Upper lobe of left lung (tissue), 6 donors: ENCODE measurements around the gene ALPI. TPM values are rescaled to one million over a fixed set of nuclear protein-coding genes. Genes with fewer than 3 reads are reported as not detected.
"Not testable (repeated sequence)": the region's sequence is repeated elsewhere in the genome, so short reads cannot be mapped to it uniquely, and the experiment has no call there.

Source experiments
- ATAC-seq, 2 donors: fragments of 200-7000 bp; cut with Tn5 transposase; one replicate each; pipeline ENCODE4 v1.9.1; 2022; ENCODE audit warnings: mild to moderate bottlenecking in 2 of 2, moderate library complexity in 2 of 2; ENCODE audit not compliant: low FRiP score in 2 of 2
- DNase-seq, 2 donors: peaks; one replicate each; pipeline ENCODE4 v3.0.0-alpha.2; 2019 to 2020
- H3K27ac ChIP-seq, 4 donors: fragments of 200-600 bp; sonication (generic); one replicate each; pipeline ENCODE4 v1.5.1; 2016 to 2019
- H3K27me3 ChIP-seq, 4 donors: fragments of 200-600 bp; sonication (generic); one replicate each; pipeline ENCODE4 v1.5.1; 2017 to 2019
- H3K36me3 ChIP-seq, 4 donors: fragments of 200-600 bp; sonication (generic); one replicate each; pipeline ENCODE4 v1.5.1; 2016 to 2019
- H3K4me1 ChIP-seq, 4 donors: fragments of 200-600 bp; sonication (generic); one replicate each; pipeline ENCODE4 v1.5.1; 2018 to 2019
- H3K4me3 ChIP-seq, 4 donors: fragments of 200-600 bp; sonication (generic); one replicate each; pipeline ENCODE4 v1.5.1; 2017 to 2019; ENCODE audit warnings: mild to moderate bottlenecking in 2 of 4, moderate library complexity in 1 of 4
- H3K9me3 ChIP-seq, 4 donors: fragments of 200-600 bp; sonication (generic); one replicate each; pipeline ENCODE4 v1.5.1; 2018 to 2019
- CTCF ChIP-seq, 6 experiments: fragments of 450-650 bp in 4 of 6; fragments of 200-600 bp in 2 of 6; sonication (generic) in 2 of 6; IDR thresholded peaks; one replicate each; pipeline ENCODE4 v1.5.1; 2016 to 2019; ENCODE audit warnings: antibody characterized with exemption in 6 of 6
- EP300 ChIP-seq, 4 donors: sonication (generic); formaldehyde crosslinking; IDR thresholded peaks; one replicate each; pipeline ENCODE4 v1.5.1; 2017; ENCODE audit warnings: antibody characterized with exemption in 4 of 4, control low read depth in 2 of 4
- POLR2A ChIP-seq, 4 donors: fragments of 450-650 bp; IDR thresholded peaks; one replicate each; pipeline ENCODE4 v1.5.1; 2016 to 2017; ENCODE audit warnings: antibody characterized with exemption in 4 of 4, mild to moderate bottlenecking in 2 of 4
- POLR2AphosphoS5 ChIP-seq, 2 donors: sonication (generic); formaldehyde crosslinking; IDR thresholded peaks; one replicate each; pipeline ENCODE4 v1.5.1; 2017; ENCODE audit warnings: antibody characterized with exemption in 2 of 2
- WGBS, 2 donors: methylation state at CpG; one replicate each; pipeline ENCODE4 v1.1.5; 2017 to 2018; 5-methylcytosine and 5-hydroxymethylcytosine counted together
- total RNA-seq, 6 donors: library from RNA; depleted of rRNA in 4 of 6; stranded (reverse); fragments of >200 nt in 4 of 6; gene quantifications; one replicate each; pipeline versions ENCODE4 v1.1.0 to v1.2.1, GENCODE V29; 2016 to 2021
- donor health status: DM: no; HTN: no; CAD: no; lungs with moderate emphysema.
- donor health status: DM: no; HTN: yes; CAD: no; lungs with severe emphysema.

Gene ALPI
- total RNA-seq, 6 donors from 2014 or later = not detected

GRCh38 chr2:232419245-232420072 lies 36.5 kb upstream of the ALPI start:
- Histone ChIP-seq H3K36me3 (no peaks in the 10 kb centered on the region), H3K27ac (peak overlapping the region in 2 of 4 donors; percentile 5 to 44), H3K4me1 (peaks cover 13 to 32% (median 28%) of the 10 kb centered on the region in 4 donors), H3K9me3 (peaks cover 0 to 10% (median 0%) of the 10 kb centered on the region in 4 donors), H3K4me3 (peak overlapping the region in 3 of 4 donors; percentile 26 to 41 (median 39)), H3K27me3 (peaks cover 0 to 33% (median 14%) of the 10 kb centered on the region in 4 donors)
- TF ChIP-seq EP300 (IDR thresholded peaks at IDR 0.05) = no peak
- no peak for TF ChIP-seq POLR2AphosphoS5 (IDR thresholded peaks at IDR 0.05)
- TF ChIP-seq POLR2A (IDR thresholded peaks at IDR 0.05) = no peak
- TF ChIP-seq CTCF (IDR thresholded peaks at IDR 0.05) = no peak
- ATAC-seq (peak in 1 of 2 donors; percentile 7), DNase-seq (peak in 1 of 2 donors; percentile 84)
- WGBS, 2 donors = 7 to 25% methylated on average over 4 to 19 of the region's 79 CpGs

- no peak overlapping the region for H3K27ac ChIP-seq
- peak overlapping the region in 3 of 4 donors; percentile 24 to 41 (median 41) for H3K4me3 ChIP-seq
- WGBS, 2 donors = 7 to 8% methylated on average over 10 to 18 of the region's 22 CpGs
- ATAC-seq = no peak
- no peaks in the 10 kb centered on the region for H3K36me3 ChIP-seq
- H3K4me1 ChIP-seq = peaks cover 13 to 32% (median 28%) of the 10 kb centered on the region in 4 donors
- H3K9me3 ChIP-seq = peaks cover 0 to 10% (median 0%) of the 10 kb centered on the region in 4 donors
- DNase-seq = no peak
- TF ChIP-seq POLR2AphosphoS5 (IDR thresholded peaks at IDR 0.05) (no peak), POLR2A (IDR thresholded peaks at IDR 0.05) (no peak)
- H3K27me3 ChIP-seq = peaks cover 0 to 33% (median 14%) of the 10 kb centered on the region in 4 donors
Observed at GRCh38 chr2:232420073-232420454, 35.9 kb upstream of the ALPI start.

GRCh38 chr2:232420463-232421188 lies 35.3 kb upstream of the ALPI start:
- peaks cover 0 to 33% (median 14%) of the 10 kb centered on the region in 4 donors for H3K27me3 ChIP-seq
- H3K36me3 ChIP-seq = no peaks in the 10 kb centered on the region
- peaks cover 0 to 10% (median 0%) of the 10 kb centered on the region in 4 donors for H3K9me3 ChIP-seq
- peaks cover 13 to 32% (median 28%) of the 10 kb centered on the region in 4 donors for H3K4me1 ChIP-seq
- WGBS, 2 donors = 4 to 5% methylated on average over 12 to 37 of the region's 79 CpGs
- H3K27ac ChIP-seq = peak overlapping the region in 1 of 4 donors; percentile 25
- peak in 1 of 2 donors; percentile 13 for ATAC-seq
- DNase-seq = peak in 1 of 2 donors; percentile 87
- peak in 1 of 4 donors; percentile 13 for TF ChIP-seq POLR2A (IDR thresholded peaks at IDR 0.05)
- TF ChIP-seq EP300 (IDR thresholded peaks at IDR 0.05) = no peak
- peak overlapping the region in 3 of 4 donors; percentile 24 to 41 (median 41) for H3K4me3 ChIP-seq

- WGBS, 2 donors = 19 to 45% methylated on average over 8 to 10 of the region's 22 CpGs
- no peak for DNase-seq
- Histone ChIP-seq H3K9me3 (peaks cover 0 to 10% (median 0%) of the 10 kb centered on the region in 4 donors), H3K27me3 (peaks cover 0 to 33% (median 14%) of the 10 kb centered on the region in 4 donors), H3K27ac (no peak overlapping the region), H3K4me1 (peaks cover 13 to 32% (median 28%) of the 10 kb centered on the region in 4 donors), H3K4me3 (peak overlapping the region in 3 of 4 donors; percentile 24 to 41 (median 41)), H3K36me3 (no peaks in the 10 kb centered on the region)
- TF ChIP-seq CTCF (IDR thresholded peaks at IDR 0.05) (no peak), POLR2AphosphoS5 (IDR thresholded peaks at IDR 0.05) (no peak), POLR2A (IDR thresholded peaks at IDR 0.05) (no peak)
- no peak for ATAC-seq
Observed at GRCh38 chr2:232421189-232421785, 34.7 kb upstream of the ALPI start.

- DNase-seq (no peak), ATAC-seq (no peak)
- no peak for TF ChIP-seq EP300 (IDR thresholded peaks at IDR 0.05)
- TF ChIP-seq POLR2AphosphoS5 (IDR thresholded peaks at IDR 0.05) = no peak
- TF ChIP-seq POLR2A (IDR thresholded peaks at IDR 0.05) = no peak
- TF ChIP-seq CTCF (IDR thresholded peaks at IDR 0.05) = no peak
- H3K36me3 ChIP-seq = no peaks in the 10 kb centered on the region
- peaks cover 13 to 32% (median 28%) of the 10 kb centered on the region in 4 donors for H3K4me1 ChIP-seq
- 89 to 96% methylated on average over 10 of the region's 10 CpGs for WGBS, 2 donors
- no peak overlapping the region for H3K27ac ChIP-seq
- H3K4me3 ChIP-seq = no peak overlapping the region
- H3K9me3 ChIP-seq = peaks cover 0 to 10% (median 0%) of the 10 kb centered on the region in 4 donors
- H3K27me3 ChIP-seq = peaks cover 0 to 33% (median 14%) of the 10 kb centered on the region in 4 donors
Observed at GRCh38 chr2:232422051-232422450, 33.9 kb upstream of the ALPI start.

GRCh38 chr2:232422996-232423395 lies 33.0 kb upstream of the ALPI start:
- not testable (repeated sequence) for H3K36me3 ChIP-seq, H3K4me3 ChIP-seq, ATAC-seq, H3K27ac ChIP-seq, DNase-seq
- 50 to 64% methylated on average over 1 to 3 of the region's 3 CpGs for WGBS, 2 donors
- peaks cover 13 to 32% (median 28%) of the 10 kb centered on the region in 4 donors for H3K4me1 ChIP-seq
- H3K27me3 ChIP-seq = peaks cover 0 to 33% (median 14%) of the 10 kb centered on the region in 4 donors
- peaks cover 0 to 10% (median 0%) of the 10 kb centered on the region in 4 donors for H3K9me3 ChIP-seq

- Histone ChIP-seq H3K27me3 (peaks cover 0 to 29% (median 14%) of the 10 kb centered on the region in 4 donors), H3K4me1 (peaks cover 13 to 28% (median 27%) of the 10 kb centered on the region in 4 donors), H3K9me3 (peaks cover 0 to 10% (median 0%) of the 10 kb centered on the region in 4 donors)
- 49 to 56% methylated on average over 7 of the region's 7 CpGs for WGBS, 2 donors
- not testable (repeated sequence) for DNase-seq, ATAC-seq, H3K4me3 ChIP-seq, H3K36me3 ChIP-seq, H3K27ac ChIP-seq
Observed at GRCh38 chr2:232423407-232423806, 32.5 kb upstream of the ALPI start.
